Hepatocyte (in vitro differentiated cells): ENCODE data around the gene ARSI. TPM values are rescaled to one million over a fixed set of nuclear protein-coding genes. Genes with fewer than 3 reads are reported as not detected.

ENCODE experiments used
- DNase-seq: peaks from one replicate; pipeline ENCODE4 v3.0.0-alpha.2; 2016; ENCODE audit warnings: low spot score
- H2AFZ ChIP-seq: fragments of 200-600 bp; sonication (generic); 2 replicates; pipeline ENCODE4 v1.6.0; 2016; ENCODE audit warnings: antibody characterized with exemption, mild to moderate bottlenecking
- H3K27ac ChIP-seq: fragments of 200-600 bp; sonication (generic); 2 replicates; pipeline ENCODE4 v1.5.1; 2016; ENCODE audit warnings: mild to moderate bottlenecking
- H3K27me3 ChIP-seq: fragments of 200-600 bp; sonication (generic); 2 replicates; pipeline ENCODE4 v1.6.1; 2016
- H3K36me3 ChIP-seq: fragments of 200-600 bp; sonication (generic); replicated peaks from 2 replicates; pipeline ENCODE4 v1.5.1; 2016; ENCODE audit warnings: low read depth; ENCODE audit not compliant: insufficient read depth
- H3K4me1 ChIP-seq: fragments of 200-600 bp; sonication (generic); 2 replicates; pipeline ENCODE4 v1.5.1; 2016; ENCODE audit warnings: mild to moderate bottlenecking, moderate library complexity; ENCODE audit not compliant: insufficient read depth
- H3K4me2 ChIP-seq: fragments of 200-600 bp; sonication (generic); 2 replicates; pipeline ENCODE4 v1.6.0; 2016
- H3K4me3 ChIP-seq: fragments of 200-600 bp; sonication (generic); 2 replicates; pipeline ENCODE4 v1.5.1; 2016; ENCODE audit warnings: mild to moderate bottlenecking
- H3K79me2 ChIP-seq: fragments of 200-600 bp; sonication (generic); 2 replicates; pipeline ENCODE4 v1.6.0; 2017; ENCODE audit warnings: mild to moderate bottlenecking
- H3K9me2 ChIP-seq: fragments of 200-600 bp; sonication (generic); replicated peaks from 2 replicates; pipeline ENCODE4 v1.6.0; 2017; ENCODE audit warnings: mild to moderate bottlenecking; ENCODE audit not compliant: insufficient read depth
- H3K9me3 ChIP-seq: fragments of 200-600 bp; sonication (generic); 2 replicates; pipeline ENCODE4 v1.5.1; 2016; ENCODE audit warnings: low read depth, mild to moderate bottlenecking
- H4K20me1 ChIP-seq: fragments of 200-600 bp; sonication (generic); 2 replicates; pipeline ENCODE4 v1.6.0; 2016; ENCODE audit warnings: mild to moderate bottlenecking; ENCODE audit not compliant: insufficient read depth, poor library complexity, severe bottlenecking
- EZH2 ChIP-seq: fragments of 200-600 bp; sonication (generic); IDR thresholded peaks from 2 replicates; pipeline ENCODE4 v1.6.1; 2016; ENCODE audit warnings: antibody characterized with exemption, mild to moderate bottlenecking, borderline replicate concordance
- EZH2phosphoT487 ChIP-seq: fragments of 200-600 bp; sonication (generic); IDR thresholded peaks from one replicate; pipeline ENCODE4 v1.6.1; 2018; ENCODE audit warnings: antibody characterized with exemption, mild to moderate bottlenecking, low read depth, moderate library complexity; ENCODE audit not compliant: unreplicated experiment, severe bottlenecking
- WGBS: methylation state at CpG from one replicate; pipeline ENCODE4 v1.1.6; 2016; ENCODE audit warnings: low lambda C conversion rate; ENCODE audit errors: missing lambda C conversion rate; 5-methylcytosine and 5-hydroxymethylcytosine counted together
- polyA plus RNA-seq: library from polyadenylated mRNA; unstranded; fragments of >200 nt; fragmentation: Nextera tagmentation; extraction: Ambion mirVana; gene quantifications from 2 replicates; pipeline ENCODE4 v1.2.1, GENCODE V29; 2016
- total RNA-seq: library from RNA; depleted of rRNA; stranded (reverse); fragments of >200 nt; gene quantifications from 2 replicates; pipeline ENCODE4 v1.2.3, GENCODE V29; 2014
- TF ChIP-seq, protein P1 (sequence below): fragments of 200-600 bp; sonication (generic); IDR thresholded peaks from 2 replicates; pipeline ENCODE4 v1.5.1; 2016; ENCODE audit warnings: antibody characterized with exemption, mild to moderate bottlenecking; ENCODE audit not compliant: poor library complexity

ARSI gene
- total RNA-seq (18.4 and 27.9 TPM in 2 replicates), polyA plus RNA-seq (27.1 and 42.8 TPM in 2 replicates)

DNA sequence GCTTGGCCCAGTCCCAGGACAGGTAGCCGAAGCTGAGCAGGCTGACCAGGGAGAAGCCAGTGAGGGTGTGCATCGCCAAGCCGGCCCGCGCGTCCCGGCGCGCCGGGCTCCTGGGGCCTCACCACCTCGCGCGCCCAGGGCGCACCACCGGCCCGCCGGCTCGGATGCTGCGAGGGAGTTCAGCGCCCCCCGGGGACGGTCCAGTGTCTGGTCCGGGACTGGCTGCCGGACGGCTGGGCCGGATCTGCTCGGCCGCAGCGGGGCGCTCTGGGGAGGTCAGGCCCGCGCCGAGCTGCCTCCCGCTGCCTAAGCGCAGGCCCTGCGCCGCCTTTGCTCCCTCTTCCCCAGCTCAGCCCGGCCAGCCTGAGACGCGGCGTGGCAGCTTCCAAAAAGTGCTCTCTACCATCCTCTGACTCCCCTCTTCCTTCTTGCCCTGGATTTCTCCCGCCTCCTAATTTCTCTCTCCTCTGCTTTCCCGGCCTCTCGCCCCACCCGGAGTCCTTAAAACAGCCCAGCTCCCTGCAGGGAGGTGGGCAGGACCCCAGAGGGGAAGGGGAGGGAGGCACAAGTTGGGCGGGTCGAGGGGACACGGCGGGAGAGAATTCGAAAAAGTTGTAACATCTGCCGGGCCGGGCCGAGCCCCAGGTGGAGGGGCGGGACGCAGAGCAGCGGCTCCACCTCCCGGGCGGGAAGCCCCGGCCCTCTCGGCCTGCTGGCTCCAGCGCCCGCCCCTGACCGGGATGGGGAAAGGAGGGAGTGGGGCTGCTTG is at the start of gene ARSI:
Gene ARSI, minus strand, starts transcription at position 605 of the 769 bp plus-strand sequence. Its CDS starts 532 bp downstream, at position 73.
- peak within 1 kb of the TSS; percentile 91 for H3K27ac ChIP-seq
- peak within 1 kb of the TSS; percentile 65 for H2AFZ ChIP-seq
- 5% methylated on average over 49 of the region's 63 CpGs for WGBS

DNA sequence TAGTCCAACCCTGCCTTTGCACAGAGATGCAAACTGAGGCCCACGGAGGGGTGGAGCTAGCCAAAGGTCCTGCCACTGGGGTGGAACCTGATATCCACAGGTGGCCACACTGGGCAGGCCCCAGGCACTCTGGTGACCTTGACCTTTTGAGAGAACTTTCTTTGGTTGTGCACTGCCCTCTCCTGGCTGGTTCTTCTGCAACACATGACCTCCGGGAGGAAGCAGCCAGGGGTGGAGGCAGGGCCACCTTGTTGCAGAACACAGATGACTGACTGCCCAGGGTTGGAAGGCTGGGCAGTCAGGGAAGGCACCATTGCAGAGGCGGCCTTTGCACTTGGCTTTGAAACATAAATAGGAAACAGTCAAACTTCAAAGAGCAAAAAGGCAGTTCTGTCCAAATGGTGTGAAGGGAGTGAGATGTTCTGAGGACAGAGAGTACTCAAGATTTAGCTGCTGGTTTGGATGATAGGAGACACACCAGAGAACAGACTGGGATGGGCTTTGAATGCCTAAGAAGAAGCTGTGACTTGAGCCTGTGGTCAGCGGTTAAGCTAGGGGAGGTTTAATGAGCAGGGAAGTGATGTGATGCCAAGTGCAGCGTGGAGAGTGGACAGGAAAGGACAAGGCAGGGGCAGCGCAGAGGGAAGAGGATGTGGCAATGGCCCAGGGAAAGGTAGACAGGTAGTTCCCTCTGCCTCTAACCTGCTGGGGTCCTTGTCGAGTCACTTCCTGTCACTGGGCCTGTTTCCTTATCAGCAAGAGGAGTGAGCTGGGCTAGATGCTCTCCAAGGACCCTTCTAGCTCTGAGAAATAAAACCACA is 48.0 kb upstream of the ARSI start:
- peak; percentile 86 for DNase-seq
- H3K4me2 ChIP-seq: no peak overlapping the region
- H3K27ac ChIP-seq: peak overlapping the region; percentile 33
- no peak overlapping the region for H2AFZ ChIP-seq
- H3K4me3 ChIP-seq: no peak overlapping the region
- no peaks in the 10 kb centered on the region for H3K9me3 ChIP-seq
- 48% methylated on average over 7 of the region's 7 CpGs for WGBS
- H4K20me1 ChIP-seq: no peaks in the 10 kb centered on the region
- H3K9me2 ChIP-seq: no peaks in the 10 kb centered on the region
- H3K4me1 ChIP-seq: peaks cover 8% of the 10 kb centered on the region
- no peaks in the 10 kb centered on the region for H3K36me3 ChIP-seq
- H3K27me3 ChIP-seq: no peaks in the 10 kb centered on the region
- no peak for TF ChIP-seq EZH2phosphoT487
- TF ChIP-seq, protein P1, sequence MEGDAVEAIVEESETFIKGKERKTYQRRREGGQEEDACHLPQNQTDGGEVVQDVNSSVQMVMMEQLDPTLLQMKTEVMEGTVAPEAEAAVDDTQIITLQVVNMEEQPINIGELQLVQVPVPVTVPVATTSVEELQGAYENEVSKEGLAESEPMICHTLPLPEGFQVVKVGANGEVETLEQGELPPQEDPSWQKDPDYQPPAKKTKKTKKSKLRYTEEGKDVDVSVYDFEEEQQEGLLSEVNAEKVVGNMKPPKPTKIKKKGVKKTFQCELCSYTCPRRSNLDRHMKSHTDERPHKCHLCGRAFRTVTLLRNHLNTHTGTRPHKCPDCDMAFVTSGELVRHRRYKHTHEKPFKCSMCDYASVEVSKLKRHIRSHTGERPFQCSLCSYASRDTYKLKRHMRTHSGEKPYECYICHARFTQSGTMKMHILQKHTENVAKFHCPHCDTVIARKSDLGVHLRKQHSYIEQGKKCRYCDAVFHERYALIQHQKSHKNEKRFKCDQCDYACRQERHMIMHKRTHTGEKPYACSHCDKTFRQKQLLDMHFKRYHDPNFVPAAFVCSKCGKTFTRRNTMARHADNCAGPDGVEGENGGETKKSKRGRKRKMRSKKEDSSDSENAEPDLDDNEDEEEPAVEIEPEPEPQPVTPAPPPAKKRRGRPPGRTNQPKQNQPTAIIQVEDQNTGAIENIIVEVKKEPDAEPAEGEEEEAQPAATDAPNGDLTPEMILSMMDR: peak; percentile 77
- H3K79me2 ChIP-seq: no peaks in the 10 kb centered on the region

More for the DNA sequence above, at the start of gene ARSI:
- Histone ChIP-seq H3K79me2 (no peaks in the 10 kb centered on the region), H3K4me2 (peak within 1 kb of the TSS; percentile 88), H3K4me1 (peaks cover 17% of the 10 kb centered on the region), H3K27me3 (no peaks in the 10 kb centered on the region), H3K9me3 (no peaks in the 10 kb centered on the region), H3K9me2 (no peaks in the 10 kb centered on the region), H4K20me1 (no peaks in the 10 kb centered on the region), H3K4me3 (peak within 1 kb of the TSS; percentile 43), H3K36me3 (no peaks in the 10 kb centered on the region)
- TF ChIP-seq EZH2phosphoT487: no peak
- TF ChIP-seq, protein P1: peak; percentile 38
- peak; percentile 84 for DNase-seq

DNA sequence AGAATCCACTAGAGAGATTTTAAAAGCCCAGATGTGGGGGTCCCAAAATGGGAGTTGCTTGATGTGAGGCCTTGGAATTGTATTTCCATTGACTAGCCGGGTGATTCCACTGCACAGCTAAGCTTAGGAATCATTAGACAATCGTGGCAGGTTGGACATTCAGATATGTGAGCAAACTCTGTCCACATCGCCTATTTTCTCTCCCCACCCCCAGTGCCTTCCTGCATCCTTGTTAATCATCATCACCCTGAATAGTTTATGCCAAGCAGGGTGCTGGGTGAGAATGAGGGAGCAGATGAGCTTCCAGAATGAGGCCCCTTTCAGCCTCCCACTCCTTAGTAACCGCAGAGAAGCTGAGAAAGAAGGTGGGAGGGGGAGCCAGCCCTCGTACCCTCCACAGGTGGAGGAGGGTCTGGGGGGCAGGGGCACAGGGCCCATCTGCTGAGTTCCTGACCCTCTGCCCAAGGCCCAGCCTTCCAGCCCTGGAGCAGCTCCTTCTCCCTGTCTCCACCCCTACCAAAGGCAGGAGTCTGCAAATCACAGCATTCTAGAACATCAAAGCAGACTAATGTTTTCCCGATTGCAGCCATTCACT is 47.1 kb upstream of the ARSI start:
- no peak for DNase-seq
- H3K9me3 ChIP-seq: no peaks in the 10 kb centered on the region
- no peak overlapping the region for H3K4me2 ChIP-seq
- H3K9me2 ChIP-seq: no peaks in the 10 kb centered on the region
- no peak overlapping the region for H3K27ac ChIP-seq
- H3K79me2 ChIP-seq: no peaks in the 10 kb centered on the region
- no peak overlapping the region for H3K4me3 ChIP-seq
- no peaks in the 10 kb centered on the region for H3K27me3 ChIP-seq
- H2AFZ ChIP-seq: no peak overlapping the region
- WGBS: 87% methylated on average over 6 of the region's 6 CpGs
- peaks cover 6% of the 10 kb centered on the region for H3K4me1 ChIP-seq
- H3K36me3 ChIP-seq: no peaks in the 10 kb centered on the region
- H4K20me1 ChIP-seq: no peaks in the 10 kb centered on the region
- TF ChIP-seq EZH2phosphoT487 (no peak), EZH2 (no peak)
- TF ChIP-seq, protein P1: no peak
